GM18517 (cell line): ENCODE data around the gene DNAH3.
A peak's percentile ranks its signal among the peaks of the same experiment; 100 is the strongest.

Source experiments
- ATAC-seq: cut with Tn5 transposase; IDR thresholded peaks from one replicate; pipeline ENCODE4 v1.9.1; 2021; ENCODE audit warnings: mild to moderate bottlenecking, moderate library complexity; ENCODE audit not compliant: unreplicated experiment

The DNAH3 gene

GRCh38 chr16:20916289-20916688, 234.4 kb downstream of the DNAH3 start:
- ATAC-seq: no peak

GRCh38 chr16:20911361-20911760, 239.3 kb downstream of the DNAH3 start:
- no peak for ATAC-seq

GRCh38 chr16:20910781-20911321, 239.8 kb downstream of the DNAH3 start:
- ATAC-seq: no peak

GRCh38 chr16:20906341-20907255, 244.0 kb downstream of the DNAH3 start:
- ATAC-seq: no peak

- no peak for ATAC-seq
Observed at GRCh38 chr16:20905576-20905975, 245.1 kb downstream of the DNAH3 start.

- no peak for ATAC-seq
Observed at GRCh38 chr16:20904507-20905081, 246.1 kb downstream of the DNAH3 start.

- no peak for ATAC-seq
Observed at GRCh38 chr16:20903899-20904506, 246.6 kb downstream of the DNAH3 start.

- no peak for ATAC-seq
Observed at GRCh38 chr16:20903116-20903898, 247.3 kb downstream of the DNAH3 start.

GRCh38 chr16:20902426-20902825, 248.2 kb downstream of the DNAH3 start:
- no peak for ATAC-seq

GRCh38 chr16:20901436-20902112, 249.1 kb downstream of the DNAH3 start:
- peak; percentile 18 for ATAC-seq

- ATAC-seq: peak; percentile 3
Observed at GRCh38 chr16:20901068-20901435, 249.6 kb downstream of the DNAH3 start.

- ATAC-seq: peak; percentile 69
Observed at GRCh38 chr16:20900299-20901067, 250.2 kb downstream of the DNAH3 start, which contains the start of the genes DCUN1D3 and LYRM1. Gene DCUN1D3 (minus strand): TSS chr16:20900358. CDS start chr16:20862538, 37,820 bp downstream. Gene LYRM1 (plus strand): TSS chr16:20900771. CDS start chr16:20915556, 14,785 bp downstream.

GRCh38 chr16:20899477-20900298, 251.0 kb downstream of the DNAH3 start:
- no peak for ATAC-seq

GRCh38 chr16:20899071-20899470, 251.6 kb downstream of the DNAH3 start:
- no peak for ATAC-seq

- ATAC-seq: no peak
Observed at GRCh38 chr16:20897922-20898321, 252.7 kb downstream of the DNAH3 start.

- ATAC-seq: no peak
Observed at GRCh38 chr16:20897253-20897897, 253.3 kb downstream of the DNAH3 start.

GRCh38 chr16:20894388-20894787, 256.3 kb downstream of the DNAH3 start:
- no peak for ATAC-seq
